ENCODE measurements around the gene SFXN5. TPM values are rescaled to one million over a fixed set of nuclear protein-coding genes. Genes with fewer than 3 reads are reported as not detected.

Gene SFXN5
- total and polyA plus RNA-seq, 2 of the 8 experiments (the other 6 are each of a cell fraction or from before 2014, with no cell fraction given) = 29.3 to 33.1 TPM

DNA sequence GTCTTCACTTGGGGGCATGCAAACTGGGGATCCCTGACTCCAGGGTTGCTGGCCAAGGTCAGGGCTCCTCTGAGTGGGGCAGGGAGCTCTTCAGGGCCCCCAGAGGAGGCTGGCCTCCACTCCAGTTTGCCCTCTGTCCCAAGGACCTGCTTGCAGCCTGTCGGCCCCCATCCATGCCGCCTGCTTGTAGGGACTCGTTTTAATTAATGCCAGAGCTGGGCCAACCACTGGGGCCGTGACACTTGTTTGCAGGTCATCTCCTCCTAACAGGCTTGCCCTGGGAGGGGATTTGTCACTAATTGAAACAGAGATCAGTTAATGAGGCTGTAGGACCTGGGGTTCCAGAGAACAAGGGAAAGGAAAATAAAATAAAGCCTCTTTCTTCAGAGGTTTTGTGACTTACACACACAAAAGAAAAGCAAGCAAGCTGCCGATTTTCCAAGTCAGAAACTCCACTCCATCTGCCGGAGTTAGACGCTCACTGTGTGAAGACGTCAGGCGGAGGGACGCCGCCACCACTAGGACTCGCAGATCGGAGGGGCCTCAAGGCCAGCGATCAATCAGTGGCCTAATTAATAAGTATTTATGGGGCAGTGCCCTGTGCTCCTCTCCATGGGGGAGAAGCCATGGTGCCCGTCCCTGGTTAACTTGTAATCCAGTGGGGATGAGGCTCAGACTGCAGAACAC, 75.9 kb downstream of the SFXN5 start:
- H3K9me3 ChIP-seq (ENCODE audit: insufficient read depth in 2 of 2, low read depth in 1 of 2, low read length in 1 of 2) = no peaks in the 10 kb centered on the region
- no peaks in the 10 kb centered on the region for H3K79me2 ChIP-seq (ENCODE audit: control insufficient read depth in 1 of 2, insufficient read depth in 2 of 2, low read length in 2 of 2)
- no peak overlapping the region for H2BK15ac ChIP-seq (ENCODE audit: low read length)
- 0 out of 2 replicates have a peak overlapping the region, but pooled peaks have one; percentile 13 for H2BK5ac ChIP-seq (ENCODE audit: low read depth, low read length)
- no peak overlapping the region for H2BK12ac ChIP-seq (ENCODE audit: low read depth, low read length)
- H3K79me1 ChIP-seq (ENCODE audit: low read depth, low read length) = no peaks in the 10 kb centered on the region
- FAIRE-seq (no peak), DNase-seq (ENCODE audit: low read depth in 1 of 2, low spot score in 2 of 2) (peak in 1 of 2 experiments; percentile 41)
- peaks cover 0 to 2% of the 10 kb centered on the region in 2 experiments for H4K20me1 ChIP-seq (replicated peaks in 1 of 2; ENCODE audit: control insufficient read depth in 1 of 2, insufficient read depth in 2 of 2, low read length in 2 of 2)
- no peak overlapping the region for H3K23ac ChIP-seq (ENCODE audit: insufficient read length)
- no peak overlapping the region for H4K91ac ChIP-seq (replicated peaks; ENCODE audit: insufficient read length, low read length)
- peaks cover 0 to 2% (median 0%) of the 10 kb centered on the region in 4 experiments; a peak in 3 of 7 replicates for H3K4me1 ChIP-seq (replicated peaks in 1 of 4; ENCODE audit: control insufficient read depth in 3 of 4, insufficient read depth in 4 of 4, low read length in 3 of 4)
- H3K4me2 ChIP-seq (ENCODE audit: insufficient read depth in 1 of 2, low read depth in 2 of 2, low read length in 2 of 2) = no peak overlapping the region
- no peak overlapping the region for H2AK5ac ChIP-seq (ENCODE audit: low read depth, low read length)
- WGBS, 2 experiments (ENCODE audit: extremely low coverage in 1 of 2, insufficient coverage in 1 of 2, insufficient read length in 1 of 2, insufficient replicate concordance in 2 of 2, low coverage in 1 of 2, low lambda C conversion rate in 2 of 2, missing lambda C conversion rate in 1 of 2) = 86% methylated on average over 14 of the region's 15 CpGs; no CpG with 5 or more reads in 1 of the 2 experiments
- CTCF ChIA-PET (ENCODE audit: partially characterized antibody) = interaction anchor here (0.6 to 9.0 kb wide), 13 partner anchors 11 to 181 kb away, joined by 3 to 86 read pairs (median 6); no protein-coding TSS in a partner anchor
- no peaks in the 10 kb centered on the region; a peak in 2 of 7 replicates for H3K27me3 ChIP-seq (replicated peaks in 1 of 4; ENCODE audit: control insufficient read depth in 3 of 4, extremely low read depth in 1 of 4, insufficient read depth in 3 of 4, low read length in 3 of 4)
- no peak overlapping the region for H3K14ac ChIP-seq (ENCODE audit: insufficient read length)
- no peak overlapping the region for H3K4ac ChIP-seq (replicated peaks; ENCODE audit: insufficient read length, low read depth, low read length)
- no peak overlapping the region for H3K18ac ChIP-seq (ENCODE audit: extremely low read depth, low read length)
- H3K36me3 ChIP-seq (ENCODE audit: control insufficient read depth in 2 of 4, insufficient read depth in 4 of 4, low read length in 3 of 4) = no peaks in the 10 kb centered on the region
- H2BK120ac ChIP-seq (replicated peaks; ENCODE audit: low read depth, low read length) = no peak overlapping the region
- H4K5ac ChIP-seq (ENCODE audit: insufficient read length, low read depth, low read length) = no peak overlapping the region
- no peak overlapping the region for H3K4me3 ChIP-seq (ENCODE audit: extremely low read depth in 1 of 4, insufficient read depth in 2 of 4, low read depth in 3 of 4, low read length in 4 of 4)
- POLR2A ChIA-PET (ENCODE audit: partially characterized antibody) = interaction anchor here (1.2 kb wide), 1 partner anchor 10 kb away, joined by 3 read pairs; no protein-coding TSS in a partner anchor
- no peak overlapping the region for H2BK20ac ChIP-seq (ENCODE audit: low read length)
- no peak overlapping the region for H4K8ac ChIP-seq (ENCODE audit: extremely low read depth, insufficient read depth, low read length)
- H3K27ac ChIP-seq (ENCODE audit: low read depth, low read length) = no peak overlapping the region
- no peaks in the 10 kb centered on the region for H3K23me2 ChIP-seq (ENCODE audit: low read depth, low read length)
- H3K9ac ChIP-seq (replicated peaks in 1 of 4; ENCODE audit: extremely low read depth in 1 of 4, low read depth in 3 of 4, low read length in 3 of 4) = no peak overlapping the region; a peak in 1 of 7 replicates
- H2AFZ ChIP-seq (ENCODE audit: low read length) = no peak overlapping the region
- no peak overlapping the region for H3K56ac ChIP-seq (replicated peaks; ENCODE audit: insufficient read length, low read depth, low read length)
- TF ChIP-seq, protein P1, sequence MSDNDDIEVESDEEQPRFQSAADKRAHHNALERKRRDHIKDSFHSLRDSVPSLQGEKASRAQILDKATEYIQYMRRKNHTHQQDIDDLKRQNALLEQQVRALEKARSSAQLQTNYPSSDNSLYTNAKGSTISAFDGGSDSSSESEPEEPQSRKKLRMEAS (IDR thresholded peaks at IDR 0.05) = no peak
- TF ChIP-seq, protein P2, sequence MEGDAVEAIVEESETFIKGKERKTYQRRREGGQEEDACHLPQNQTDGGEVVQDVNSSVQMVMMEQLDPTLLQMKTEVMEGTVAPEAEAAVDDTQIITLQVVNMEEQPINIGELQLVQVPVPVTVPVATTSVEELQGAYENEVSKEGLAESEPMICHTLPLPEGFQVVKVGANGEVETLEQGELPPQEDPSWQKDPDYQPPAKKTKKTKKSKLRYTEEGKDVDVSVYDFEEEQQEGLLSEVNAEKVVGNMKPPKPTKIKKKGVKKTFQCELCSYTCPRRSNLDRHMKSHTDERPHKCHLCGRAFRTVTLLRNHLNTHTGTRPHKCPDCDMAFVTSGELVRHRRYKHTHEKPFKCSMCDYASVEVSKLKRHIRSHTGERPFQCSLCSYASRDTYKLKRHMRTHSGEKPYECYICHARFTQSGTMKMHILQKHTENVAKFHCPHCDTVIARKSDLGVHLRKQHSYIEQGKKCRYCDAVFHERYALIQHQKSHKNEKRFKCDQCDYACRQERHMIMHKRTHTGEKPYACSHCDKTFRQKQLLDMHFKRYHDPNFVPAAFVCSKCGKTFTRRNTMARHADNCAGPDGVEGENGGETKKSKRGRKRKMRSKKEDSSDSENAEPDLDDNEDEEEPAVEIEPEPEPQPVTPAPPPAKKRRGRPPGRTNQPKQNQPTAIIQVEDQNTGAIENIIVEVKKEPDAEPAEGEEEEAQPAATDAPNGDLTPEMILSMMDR (IDR thresholded peaks at IDR 0.05; ENCODE audit: control extremely low read depth in 1 of 3, insufficient read depth in 1 of 3, low read depth in 1 of 3, low read length in 3 of 3) = no peak
- TF ChIP-seq SIN3A (conservative IDR thresholded peaks at IDR 0.05 in 1 of 2, IDR thresholded peaks at IDR 0.05 in 1 of 2; ENCODE audit: low read depth in 1 of 2, low read length in 2 of 2) = no peak
- no peak for TF ChIP-seq ZNF274 (IDR thresholded peaks at IDR 0.05; ENCODE audit: borderline replicate concordance, extremely low read depth, low read length)
- TF ChIP-seq CBX8 (IDR thresholded peaks at IDR 0.05; ENCODE audit: borderline replicate concordance, low read depth, low read length) = no peak
- no peak for TF ChIP-seq SUZ12 (IDR thresholded peaks at IDR 0.05; ENCODE audit: low read length)
- no peak for TF ChIP-seq MAFK (IDR thresholded peaks at IDR 0.05; ENCODE audit: low read depth, low read length)
- no peak for TF ChIP-seq JUND (IDR thresholded peaks at IDR 0.05; ENCODE audit: low read length)
- TF ChIP-seq POLR2AphosphoS5 (IDR thresholded peaks at IDR 0.05; ENCODE audit: low read depth, low read length) = no peak
